GM12872 (cell line): ENCODE measurements around the gene NHS.

Experiments used
- TF ChIP-seq, protein P1 (sequence below): IDR thresholded peaks from 3 replicates; pipeline ENCODE4 v1.5.1; 2011; ENCODE audit warnings: low read depth, mild to moderate bottlenecking, low read length, moderate library complexity; ENCODE audit not compliant: insufficient read depth

NHS gene

DNA sequence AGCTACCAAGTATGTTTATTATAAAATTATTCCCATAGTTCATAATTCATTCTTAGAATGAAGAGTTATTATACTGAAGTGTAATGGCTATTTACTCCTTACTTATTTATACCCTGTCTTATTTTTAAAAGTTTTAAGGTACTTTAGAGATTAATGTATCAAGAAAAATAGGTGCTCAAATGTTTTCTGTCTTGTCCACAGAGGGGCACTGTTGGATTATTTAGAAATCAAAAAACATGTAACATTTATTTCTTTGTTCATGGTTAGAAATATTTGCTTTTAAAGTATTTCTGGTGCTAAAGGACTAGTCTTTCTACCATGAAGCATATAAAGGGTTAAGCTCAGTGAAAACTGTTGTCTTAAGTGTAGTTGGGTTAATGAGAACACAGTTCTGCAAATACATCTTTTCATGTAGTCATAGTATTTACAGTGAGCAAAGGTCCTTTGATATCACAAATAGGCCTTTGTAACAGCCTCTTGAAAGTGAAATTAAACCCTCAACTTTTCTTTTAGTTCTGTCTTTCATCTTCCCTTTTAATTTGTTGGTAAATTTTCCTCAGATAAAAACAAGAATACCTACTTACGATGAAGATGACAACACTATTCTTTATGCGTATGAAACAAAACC is 370.0 kb downstream of the NHS start:
- TF ChIP-seq, protein P1, sequence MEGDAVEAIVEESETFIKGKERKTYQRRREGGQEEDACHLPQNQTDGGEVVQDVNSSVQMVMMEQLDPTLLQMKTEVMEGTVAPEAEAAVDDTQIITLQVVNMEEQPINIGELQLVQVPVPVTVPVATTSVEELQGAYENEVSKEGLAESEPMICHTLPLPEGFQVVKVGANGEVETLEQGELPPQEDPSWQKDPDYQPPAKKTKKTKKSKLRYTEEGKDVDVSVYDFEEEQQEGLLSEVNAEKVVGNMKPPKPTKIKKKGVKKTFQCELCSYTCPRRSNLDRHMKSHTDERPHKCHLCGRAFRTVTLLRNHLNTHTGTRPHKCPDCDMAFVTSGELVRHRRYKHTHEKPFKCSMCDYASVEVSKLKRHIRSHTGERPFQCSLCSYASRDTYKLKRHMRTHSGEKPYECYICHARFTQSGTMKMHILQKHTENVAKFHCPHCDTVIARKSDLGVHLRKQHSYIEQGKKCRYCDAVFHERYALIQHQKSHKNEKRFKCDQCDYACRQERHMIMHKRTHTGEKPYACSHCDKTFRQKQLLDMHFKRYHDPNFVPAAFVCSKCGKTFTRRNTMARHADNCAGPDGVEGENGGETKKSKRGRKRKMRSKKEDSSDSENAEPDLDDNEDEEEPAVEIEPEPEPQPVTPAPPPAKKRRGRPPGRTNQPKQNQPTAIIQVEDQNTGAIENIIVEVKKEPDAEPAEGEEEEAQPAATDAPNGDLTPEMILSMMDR: no peak

- TF ChIP-seq, protein P1: no peak
Observed at GRCh38 chrX:17747692-17748091, 372.7 kb downstream of the NHS start.

- TF ChIP-seq, protein P1: no peak
Observed at GRCh38 chrX:17748684-17749083, 373.7 kb downstream of the NHS start.

DNA sequence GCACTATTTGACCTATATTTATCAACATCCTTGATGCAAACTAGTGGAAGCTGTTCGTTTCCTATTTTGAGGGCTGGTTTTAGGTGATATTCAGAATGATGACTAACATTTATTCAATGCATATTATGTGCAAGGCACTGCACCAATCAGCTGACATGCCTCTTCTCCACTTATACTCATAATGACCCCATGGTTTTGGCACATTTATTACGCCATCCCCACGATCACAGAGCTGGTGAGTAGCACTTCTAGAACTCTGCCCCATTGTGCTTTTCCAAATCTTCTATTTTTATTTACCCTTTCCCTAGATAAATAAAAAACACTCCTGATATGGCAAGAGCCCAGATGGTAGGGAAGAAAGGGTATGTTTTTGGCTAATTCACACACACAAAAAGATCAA is 375.4 kb downstream of the NHS start:
- TF ChIP-seq, protein P1: no peak

DNA sequence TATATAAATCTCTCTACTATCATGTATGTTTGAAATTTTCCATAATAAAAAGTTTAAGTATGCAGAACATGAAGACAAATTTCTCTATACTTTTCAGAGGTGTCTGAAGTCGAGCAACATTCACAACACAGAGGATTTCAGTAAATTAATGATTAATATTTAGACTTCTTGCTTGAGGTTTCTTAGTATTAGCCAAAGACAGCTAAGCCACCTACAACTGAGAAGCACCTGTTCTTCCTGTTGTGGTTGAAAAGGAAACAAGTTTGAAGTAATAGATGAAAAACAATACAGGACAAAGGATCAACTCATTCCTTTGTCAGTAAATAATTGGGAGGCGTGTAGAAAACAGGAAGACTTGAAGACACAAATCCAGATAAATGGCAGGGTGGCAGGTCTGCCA is 383.4 kb downstream of the NHS start:
- TF ChIP-seq, protein P1: no peak

DNA sequence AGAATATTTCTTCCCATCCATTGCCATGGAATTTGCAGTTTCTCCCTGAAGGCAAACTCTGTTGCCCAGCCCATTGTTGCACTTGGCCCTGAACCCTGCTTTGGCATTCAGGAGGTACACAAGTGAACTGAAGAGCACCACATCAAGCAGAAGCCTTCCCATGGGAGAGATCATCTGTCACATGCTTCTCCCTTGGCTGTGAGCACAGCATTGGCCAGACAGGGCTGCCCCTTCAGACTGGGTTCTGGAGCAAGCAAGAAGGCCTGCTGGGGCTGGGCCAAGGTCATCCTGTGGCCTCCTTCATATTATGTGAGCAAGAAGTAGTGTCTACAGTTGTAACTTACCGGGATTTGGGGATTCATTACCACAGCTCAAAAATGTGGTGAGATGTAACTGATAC is 385.0 kb downstream of the NHS start:
- TF ChIP-seq, protein P1: no peak

DNA sequence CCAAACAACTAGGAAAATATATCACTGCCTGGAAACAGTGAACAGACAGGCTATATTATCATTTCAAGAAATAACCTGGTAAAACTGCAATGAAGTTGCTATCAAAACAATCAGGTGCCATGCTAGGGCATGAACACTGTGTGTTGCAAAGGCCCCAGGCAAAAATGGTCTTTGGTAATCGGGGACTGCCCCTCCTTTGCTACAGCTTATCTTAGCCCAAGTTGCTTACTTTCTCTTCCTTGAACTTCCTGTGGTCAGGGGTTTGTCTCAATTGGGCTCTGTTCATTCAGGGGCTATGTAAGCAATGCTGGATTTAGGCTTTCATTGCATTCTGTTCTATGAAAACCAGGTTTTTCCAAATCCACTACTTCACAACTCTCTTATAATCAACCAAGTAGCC is 392.7 kb downstream of the NHS start:
- TF ChIP-seq, protein P1: no peak
